AG04449 (cell line): ENCODE results near the gene ATG12.

Source experiments
- CTCF ChIA-PET: fragments of 350-600 bp; formaldehyde crosslinking; extraction: SDS; loops from one replicate; lab custom pipeline; 2021; ENCODE audit warnings: antibody characterized with exemption; lab: Yijun Ruan, JAX
- POLR2A ChIA-PET: fragments of 400-600, 350-600 bp; formaldehyde crosslinking; extraction: SDS; loops from one replicate; lab custom pipeline; 2020; ENCODE audit warnings: antibody characterized with exemption, inconsistent platforms; lab: Yijun Ruan, JAX
- DNase-seq: peaks from one replicate; pipeline ENCODE4 v3.0.0-alpha.2; 2010; ENCODE audit warnings: low read depth, low spot score
- H3K4me3 ChIP-seq: 2 replicates; pipeline ENCODE4 v1.5.1; 2011; ENCODE audit warnings: low read depth, mild to moderate bottlenecking, control low read depth, low read length
- TF ChIP-seq, protein P1 (sequence below): IDR thresholded peaks from one replicate; pipeline ENCODE4 v1.5.1; 2011; ENCODE audit warnings: mild to moderate bottlenecking, moderate library complexity, low read length, control low read depth, inconsistent platforms; ENCODE audit not compliant: insufficient read depth; ENCODE audit errors: missing control alignments

The ATG12 gene

DNA sequence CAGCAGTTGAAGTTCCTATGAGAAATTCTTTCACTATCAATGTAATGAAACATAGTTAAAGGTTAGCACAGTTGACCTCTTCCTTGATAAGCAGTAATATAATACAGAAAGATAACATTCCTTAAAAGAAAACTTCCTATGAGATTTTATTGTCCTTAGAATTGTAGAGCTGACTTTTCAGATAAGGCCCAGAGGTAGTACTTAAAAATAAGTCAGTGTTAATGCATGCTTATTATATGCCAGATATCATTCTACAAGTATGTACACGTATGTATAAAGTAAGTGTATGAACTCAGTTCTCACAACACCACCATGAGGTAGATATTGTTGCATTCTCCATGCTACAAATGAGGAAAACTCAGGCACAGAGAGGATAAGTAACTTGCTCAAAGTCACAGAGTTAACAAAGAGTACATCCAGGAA lies 15.7 kb upstream of the ATG12 start:
- POLR2A ChIA-PET: no interaction called here
- H3K4me3 ChIP-seq: no peak overlapping the region
- CTCF ChIA-PET: no interaction called here
- TF ChIP-seq, protein P1, sequence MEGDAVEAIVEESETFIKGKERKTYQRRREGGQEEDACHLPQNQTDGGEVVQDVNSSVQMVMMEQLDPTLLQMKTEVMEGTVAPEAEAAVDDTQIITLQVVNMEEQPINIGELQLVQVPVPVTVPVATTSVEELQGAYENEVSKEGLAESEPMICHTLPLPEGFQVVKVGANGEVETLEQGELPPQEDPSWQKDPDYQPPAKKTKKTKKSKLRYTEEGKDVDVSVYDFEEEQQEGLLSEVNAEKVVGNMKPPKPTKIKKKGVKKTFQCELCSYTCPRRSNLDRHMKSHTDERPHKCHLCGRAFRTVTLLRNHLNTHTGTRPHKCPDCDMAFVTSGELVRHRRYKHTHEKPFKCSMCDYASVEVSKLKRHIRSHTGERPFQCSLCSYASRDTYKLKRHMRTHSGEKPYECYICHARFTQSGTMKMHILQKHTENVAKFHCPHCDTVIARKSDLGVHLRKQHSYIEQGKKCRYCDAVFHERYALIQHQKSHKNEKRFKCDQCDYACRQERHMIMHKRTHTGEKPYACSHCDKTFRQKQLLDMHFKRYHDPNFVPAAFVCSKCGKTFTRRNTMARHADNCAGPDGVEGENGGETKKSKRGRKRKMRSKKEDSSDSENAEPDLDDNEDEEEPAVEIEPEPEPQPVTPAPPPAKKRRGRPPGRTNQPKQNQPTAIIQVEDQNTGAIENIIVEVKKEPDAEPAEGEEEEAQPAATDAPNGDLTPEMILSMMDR: no peak
- DNase-seq: no peak

DNA sequence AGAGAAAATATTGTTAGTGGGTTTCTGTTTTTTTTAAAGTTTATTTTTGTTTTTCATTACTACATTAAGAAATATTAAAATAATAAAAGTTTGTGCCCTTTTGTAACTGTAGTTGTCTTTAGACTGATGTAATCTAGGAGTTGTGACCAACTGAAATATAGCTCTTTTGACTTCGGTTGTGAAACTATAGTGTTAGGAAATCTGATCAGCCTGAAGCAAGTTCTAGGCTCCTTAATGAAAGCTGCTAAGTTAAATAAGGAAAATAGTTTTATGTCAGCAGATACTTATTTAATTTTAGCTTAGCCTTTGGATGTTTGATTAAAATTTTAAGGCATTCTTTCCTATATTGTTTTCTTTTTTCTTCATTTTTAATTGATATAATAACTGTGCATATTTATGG lies 14.6 kb upstream of the ATG12 start:
- no peak for DNase-seq
- ChIA-PET POLR2A (no interaction called here), CTCF (no interaction called here)
- TF ChIP-seq, protein P1: no peak
- no peak overlapping the region for H3K4me3 ChIP-seq

DNA sequence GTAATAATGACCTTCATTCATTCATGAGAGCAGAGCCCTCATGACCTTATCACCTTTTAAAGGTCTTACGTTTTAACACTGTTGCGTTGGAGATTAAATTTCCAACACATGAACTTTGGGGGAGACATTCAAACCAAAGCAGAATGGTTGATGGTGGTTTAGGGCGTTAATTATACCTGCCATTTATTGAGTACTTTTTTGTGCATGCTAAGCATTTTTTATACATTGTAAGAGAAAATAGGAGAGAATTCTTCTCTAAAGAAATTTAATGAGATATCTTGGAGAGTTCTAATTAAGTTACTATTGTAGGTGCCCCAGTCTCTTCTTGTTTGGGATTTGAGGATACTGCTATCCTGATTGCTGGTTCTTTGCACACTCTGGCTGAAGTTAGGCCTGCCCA lies 12.8 kb upstream of the ATG12 start:
- CTCF ChIA-PET: no interaction called here
- POLR2A ChIA-PET: no interaction called here
- TF ChIP-seq, protein P1: no peak
- no peak for DNase-seq
- H3K4me3 ChIP-seq: no peak overlapping the region

DNA sequence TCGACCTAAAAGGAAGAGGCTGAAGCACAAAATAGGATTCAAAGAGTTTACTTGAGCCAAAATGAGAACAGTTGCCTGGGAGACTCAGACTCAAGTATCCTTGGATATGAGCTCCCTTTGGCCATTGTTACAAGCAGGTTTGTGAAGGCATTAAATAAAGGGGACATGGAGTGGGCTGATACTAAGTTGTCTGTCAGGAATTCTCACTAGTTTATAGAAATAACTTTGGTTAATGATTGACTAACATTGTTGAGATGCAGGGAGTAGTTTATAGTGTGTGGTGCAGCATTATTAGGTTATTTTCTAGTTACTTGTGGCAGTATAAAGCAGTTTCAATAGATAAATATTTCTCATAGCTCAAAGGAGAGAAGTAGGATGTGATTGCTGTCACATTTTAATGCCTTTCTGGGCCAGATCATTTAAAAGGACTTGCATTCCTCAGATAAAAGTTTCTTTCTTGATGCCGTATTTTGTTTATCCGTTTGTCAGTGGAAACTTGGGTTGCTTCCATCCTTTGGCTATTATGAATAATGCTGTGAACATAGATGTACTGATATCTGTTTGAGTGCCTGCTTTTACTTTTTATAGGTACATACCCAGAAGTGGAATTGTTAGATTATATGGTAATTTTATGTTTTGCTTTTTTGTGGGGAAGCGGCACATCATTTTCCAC lies 9.5 kb upstream of the ATG12 start:
- ChIA-PET POLR2A (no interaction called here), CTCF (no interaction called here)
- no peak overlapping the region for H3K4me3 ChIP-seq
- DNase-seq: no peak
- TF ChIP-seq, protein P1: no peak

DNA sequence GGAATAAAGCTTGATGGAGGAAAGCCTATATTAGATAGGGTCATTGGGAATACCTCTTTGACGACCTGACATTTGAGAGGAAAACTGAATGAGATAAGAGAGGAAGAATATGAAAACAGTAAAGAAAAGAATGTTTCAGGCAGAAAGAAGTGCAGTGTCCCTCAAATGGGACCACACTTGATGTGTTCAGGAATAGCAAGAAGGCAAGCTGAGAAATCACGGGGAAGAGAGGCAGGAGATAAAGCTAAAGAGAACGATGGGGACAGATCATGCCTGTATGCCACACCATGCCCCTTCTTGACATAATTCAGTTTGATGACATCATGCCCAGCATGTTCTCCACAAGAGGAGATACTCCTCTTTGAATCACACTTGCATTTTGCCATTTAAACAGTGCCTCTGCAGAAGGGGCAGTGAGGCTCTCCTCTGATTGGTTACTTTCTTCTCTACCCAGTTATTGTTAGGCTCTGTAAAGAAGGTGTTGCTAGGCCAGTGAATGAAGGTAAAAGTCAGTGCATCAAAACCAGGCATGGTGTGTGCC lies 8.0 kb upstream of the ATG12 start:
- no peak for DNase-seq
- ChIA-PET POLR2A (no interaction called here), CTCF (interaction anchor here (0.6 to 1.8 kb wide), 3 partner anchors 10 to 261 kb away, joined by 3 to 4 read pairs (median 3); no protein-coding TSS in a partner anchor)
- no peak overlapping the region for H3K4me3 ChIP-seq
- TF ChIP-seq, protein P1: no peak

DNA sequence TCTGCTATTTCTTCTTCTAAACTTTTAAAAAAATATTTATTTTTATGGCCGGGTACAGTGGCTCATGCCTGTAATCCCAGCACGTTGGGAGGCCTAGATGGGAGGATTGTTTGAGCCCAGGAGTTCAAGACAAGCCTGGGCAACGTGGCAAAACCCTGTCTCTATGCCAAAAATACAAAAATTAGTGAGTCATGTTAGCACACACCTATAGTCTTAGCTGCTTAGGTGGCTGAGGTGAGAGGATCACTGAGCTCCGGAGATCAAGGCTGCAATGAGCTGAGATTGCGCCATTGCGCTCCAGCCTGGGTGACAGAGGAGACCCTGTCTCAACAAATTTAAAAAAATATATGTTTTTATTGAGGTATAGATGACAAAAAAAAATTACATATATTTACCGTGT lies 5.9 kb upstream of the ATG12 start:
- ChIA-PET POLR2A (no interaction called here), CTCF (interaction anchor here (1.8 kb wide), 1 partner anchor 8 kb away, joined by 4 read pairs; no protein-coding TSS in a partner anchor)
- H3K4me3 ChIP-seq: no peak overlapping the region
- TF ChIP-seq, protein P1: no peak
- no peak for DNase-seq
